Central memory CD4-positive, alpha-beta T cell (primary cell): ENCODE results near the gene PLG.
"Not testable (repeated sequence)": the region's sequence is repeated elsewhere in the genome, so short reads cannot be mapped to it uniquely, and the experiment has no call there.

ENCODE experiments used
- DNase-seq: peaks from one replicate; pipeline ENCODE4 v3.0.0; 2022
- total RNA-seq, 3 experiments: gene quantifications; one replicate each; lab custom pipeline; 2026; lab: John Stamatoyannopoulos, UW

The PLG gene
- total RNA-seq = 0 reads per million in 3 experiments

DNA sequence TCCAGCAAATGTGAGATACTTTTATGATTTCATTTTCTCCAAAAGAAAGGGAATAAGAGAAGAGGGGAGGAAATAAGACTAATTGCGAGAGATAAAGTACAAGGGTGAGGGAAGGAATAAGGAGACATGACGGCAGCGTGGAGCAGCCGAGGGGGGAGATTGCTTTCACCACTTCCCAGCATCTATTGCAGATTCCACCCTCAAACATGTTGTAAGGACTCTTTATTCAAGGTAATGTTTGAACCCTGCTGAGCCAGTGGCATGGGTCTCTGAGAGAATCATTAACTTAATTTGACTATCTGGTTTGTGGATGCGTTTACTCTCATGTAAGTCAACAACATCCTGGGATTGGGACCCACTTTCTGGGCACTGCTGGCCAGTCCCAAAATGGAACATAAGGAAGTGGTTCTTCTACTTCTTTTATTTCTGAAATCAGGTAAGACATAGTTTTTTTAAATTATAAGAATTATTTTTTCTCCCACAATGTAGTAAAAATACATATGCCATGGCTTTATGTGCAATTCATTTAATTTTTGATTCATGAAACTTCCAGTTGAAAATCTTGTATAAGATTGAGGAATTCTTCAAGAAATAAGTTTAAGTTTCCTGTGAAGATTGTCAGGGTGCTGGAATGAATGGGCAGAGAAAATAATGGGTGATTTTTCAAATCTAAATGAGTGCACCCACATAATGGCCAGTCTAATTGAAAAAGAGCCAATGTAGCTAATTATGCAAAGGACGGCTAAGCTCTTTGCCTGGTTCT is at the start of gene PLG:
TSS of gene PLG (plus strand) at position 327 of the 763 bp plus-strand sequence. CDS start at position 388, 61 bp downstream.
- not testable (repeated sequence) for DNase-seq

DNA sequence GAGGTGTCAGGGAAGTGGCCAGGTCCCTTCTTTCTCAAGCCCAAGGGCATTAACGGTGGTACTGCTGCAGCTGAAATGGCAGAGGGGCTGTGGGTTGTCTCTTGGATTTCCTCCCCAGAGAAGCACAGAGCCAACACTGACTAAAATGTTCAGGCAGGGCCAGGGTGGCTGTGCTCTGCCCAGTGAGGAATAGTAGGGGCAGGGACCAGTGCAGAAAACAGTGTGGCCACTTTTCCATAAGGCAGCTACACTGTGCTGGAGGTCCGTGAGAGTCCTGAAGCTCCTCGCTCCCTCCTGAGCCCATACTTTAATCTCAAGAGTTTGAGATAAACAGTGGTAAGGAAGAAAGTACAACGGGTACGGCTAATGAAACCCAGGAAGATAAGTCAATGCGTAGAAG is 42.5 kb upstream of the PLG start:
- no peak for DNase-seq

DNA sequence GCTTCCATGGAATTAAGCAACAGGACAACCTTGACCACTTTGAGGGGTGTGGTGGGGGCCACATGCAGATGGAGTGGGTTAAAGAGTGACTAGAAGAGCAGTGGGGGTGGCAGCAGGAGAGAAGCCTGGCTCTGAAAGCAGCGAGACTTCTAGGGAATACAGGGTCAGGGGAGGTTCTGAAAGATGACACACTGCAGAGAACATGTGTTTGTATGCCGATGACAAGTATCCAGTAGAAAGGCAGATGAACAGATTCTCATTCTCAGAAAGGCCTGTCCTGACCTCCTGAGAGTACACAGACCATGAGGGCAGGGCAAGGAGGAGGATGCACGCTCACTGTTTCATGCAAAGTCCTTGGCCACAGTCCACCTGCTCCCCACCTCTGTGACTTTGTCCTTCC is 40.8 kb upstream of the PLG start:
- DNase-seq = no peak

DNA sequence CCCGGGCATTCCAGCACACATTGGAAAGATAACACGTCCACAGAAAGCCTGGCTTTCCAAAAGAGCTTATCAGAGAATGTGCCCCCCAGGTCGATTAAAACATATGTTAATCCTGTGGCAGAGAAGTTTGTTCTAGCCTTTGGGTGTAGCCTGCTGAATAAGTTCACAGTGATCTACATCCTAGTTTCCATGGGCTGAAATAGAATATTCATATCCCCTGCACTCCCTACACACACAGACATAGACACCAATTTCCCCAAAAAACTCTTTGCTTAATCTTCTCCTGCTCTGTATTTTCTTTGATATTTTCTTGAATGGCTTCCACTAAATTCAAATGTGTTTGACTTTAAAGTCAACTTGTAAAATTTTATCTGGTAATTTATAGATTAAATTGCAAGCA is 39.6 kb upstream of the PLG start:
- DNase-seq = no peak

DNA sequence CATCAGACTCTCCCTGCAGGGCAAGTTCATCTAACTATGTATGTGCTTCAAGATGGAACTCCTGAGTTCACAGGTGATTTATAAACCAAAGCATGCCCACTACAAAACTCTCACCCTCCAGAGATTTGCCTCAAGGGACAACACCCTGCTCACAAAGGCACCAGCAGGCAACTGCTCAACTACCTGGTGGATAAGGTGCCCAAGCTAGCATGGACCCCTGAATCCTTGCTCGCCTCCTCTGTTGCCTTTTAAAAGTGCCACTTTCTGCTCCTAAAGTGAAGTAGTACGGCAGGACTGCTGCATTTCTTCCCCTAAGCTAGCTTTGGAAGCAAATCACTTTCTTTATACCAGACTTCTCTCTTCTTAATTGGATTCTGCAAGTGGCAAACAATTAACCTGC is 39.2 kb upstream of the PLG start:
- DNase-seq = no peak

DNA sequence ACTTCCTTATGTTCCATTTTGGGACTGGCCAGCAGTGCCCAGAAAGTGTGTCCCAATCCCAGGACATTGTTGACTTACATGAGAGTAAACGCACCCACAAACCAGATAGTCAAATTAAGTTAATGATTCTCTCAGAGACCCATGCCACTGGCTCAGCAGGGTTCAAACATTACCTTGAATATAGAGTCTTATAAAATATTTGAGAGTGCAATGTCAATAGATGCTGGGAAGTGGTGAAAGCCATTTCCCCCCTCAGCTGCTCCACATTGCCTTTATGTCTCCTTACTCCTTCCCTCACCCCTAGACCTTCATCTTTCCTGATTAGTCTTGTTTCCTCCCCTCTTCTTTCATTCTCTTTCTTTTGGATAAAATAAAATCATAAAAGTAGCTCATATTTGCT is 37.8 kb upstream of the PLG start, which contains the start of gene LPA:
TSS of gene LPA (minus strand) at position 78 of the 400 bp plus-strand sequence. CDS start at position 17, 61 bp downstream.
- DNase-seq = not testable (repeated sequence)

DNA sequence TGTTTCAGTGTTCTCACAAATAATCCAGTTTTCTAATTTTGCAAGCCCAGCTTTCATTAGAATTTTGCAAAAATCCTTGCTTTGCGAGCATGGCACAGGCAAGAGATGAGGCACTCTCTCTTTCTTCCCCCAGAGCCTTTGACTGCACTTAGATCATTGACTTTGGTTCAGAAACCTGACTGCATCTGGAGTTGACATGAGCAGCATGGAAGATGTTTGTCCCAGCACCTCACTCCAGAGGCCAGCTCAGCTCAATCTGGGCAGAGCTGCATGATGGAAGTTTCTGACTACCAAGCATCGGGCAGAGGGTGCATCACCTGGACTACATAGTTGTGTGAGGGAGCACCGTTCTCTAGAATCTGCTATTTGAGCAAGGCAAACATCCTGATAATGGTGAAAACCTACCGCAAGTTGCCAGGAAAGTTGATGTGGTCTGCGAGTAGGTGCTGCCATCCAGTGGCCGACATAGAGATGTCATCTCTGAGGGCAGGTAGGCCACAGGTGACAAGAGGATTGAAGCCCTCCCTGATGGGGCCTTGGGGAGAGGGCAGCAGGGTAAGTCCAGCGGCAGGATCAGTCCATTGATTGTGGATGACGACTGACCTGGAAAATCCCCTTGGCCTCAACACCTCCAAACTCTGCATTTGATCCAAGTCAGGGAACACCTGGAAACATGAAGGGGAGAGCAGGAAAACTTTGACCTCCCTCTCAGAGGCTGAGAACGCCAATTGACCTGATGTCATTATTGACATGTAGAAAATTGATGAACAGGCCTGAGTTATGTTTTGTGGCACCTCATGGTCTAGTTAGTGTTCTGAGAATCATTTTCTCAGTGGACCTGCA is 34.2 kb upstream of the PLG start:
- peak; percentile 13 for DNase-seq

DNA sequence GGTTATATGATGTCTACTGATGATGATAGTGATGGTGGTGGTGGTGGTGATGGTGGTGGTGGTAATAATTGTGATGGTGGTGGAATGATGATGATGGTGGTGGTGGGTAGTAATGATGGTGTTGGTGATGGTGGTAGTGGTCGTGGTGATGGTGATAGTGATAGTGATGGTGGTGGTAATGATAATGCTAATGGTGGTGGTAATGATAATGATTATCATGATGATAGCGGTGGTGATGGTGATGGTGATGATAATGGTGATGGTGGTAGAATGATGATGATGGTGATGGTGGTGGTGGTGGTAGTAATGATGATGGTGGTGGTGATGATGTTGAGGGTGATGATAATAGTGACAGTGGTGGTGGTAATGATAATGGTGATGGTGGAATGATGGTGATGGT is 33.5 kb upstream of the PLG start:
- no peak for DNase-seq

DNA sequence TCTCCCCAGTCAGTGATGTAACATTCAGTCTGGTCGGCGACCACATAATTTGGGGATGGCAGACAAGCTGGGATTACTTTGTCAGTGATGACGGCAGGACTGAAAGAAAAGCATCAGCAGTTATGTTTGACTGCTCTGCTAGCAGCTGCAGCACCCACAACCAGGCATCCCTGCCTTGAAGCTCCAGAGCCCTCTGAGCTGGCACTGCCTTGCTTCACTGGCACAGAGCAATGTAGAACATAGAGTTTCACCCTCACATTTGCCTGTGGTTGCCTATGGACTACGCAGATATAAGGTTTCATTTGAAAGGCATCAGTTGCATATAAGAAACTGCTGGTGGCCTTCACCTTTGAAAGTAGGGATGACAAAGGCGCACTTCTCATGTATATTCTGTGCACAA is 25.6 kb upstream of the PLG start:
- not testable (repeated sequence) for DNase-seq

DNA sequence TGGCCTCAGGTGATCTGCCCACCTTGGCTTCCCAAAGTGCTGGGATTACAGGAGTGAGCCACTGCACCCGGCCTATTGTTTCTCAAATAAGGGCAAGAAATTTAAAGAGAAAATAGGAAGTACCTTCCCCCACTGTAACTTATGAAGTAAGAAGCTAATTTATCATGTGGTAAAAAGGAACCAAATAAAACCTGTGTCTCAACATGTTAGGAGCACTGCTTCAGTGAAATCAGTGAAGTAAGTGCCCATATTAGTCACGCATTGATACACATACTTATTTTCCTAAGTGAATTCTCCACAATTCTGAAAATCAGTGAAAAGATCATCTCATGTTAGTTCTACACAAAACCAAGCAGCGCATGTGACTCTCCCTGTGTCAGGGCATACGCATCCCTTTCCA is 23.8 kb upstream of the PLG start:
- DNase-seq = no peak

DNA sequence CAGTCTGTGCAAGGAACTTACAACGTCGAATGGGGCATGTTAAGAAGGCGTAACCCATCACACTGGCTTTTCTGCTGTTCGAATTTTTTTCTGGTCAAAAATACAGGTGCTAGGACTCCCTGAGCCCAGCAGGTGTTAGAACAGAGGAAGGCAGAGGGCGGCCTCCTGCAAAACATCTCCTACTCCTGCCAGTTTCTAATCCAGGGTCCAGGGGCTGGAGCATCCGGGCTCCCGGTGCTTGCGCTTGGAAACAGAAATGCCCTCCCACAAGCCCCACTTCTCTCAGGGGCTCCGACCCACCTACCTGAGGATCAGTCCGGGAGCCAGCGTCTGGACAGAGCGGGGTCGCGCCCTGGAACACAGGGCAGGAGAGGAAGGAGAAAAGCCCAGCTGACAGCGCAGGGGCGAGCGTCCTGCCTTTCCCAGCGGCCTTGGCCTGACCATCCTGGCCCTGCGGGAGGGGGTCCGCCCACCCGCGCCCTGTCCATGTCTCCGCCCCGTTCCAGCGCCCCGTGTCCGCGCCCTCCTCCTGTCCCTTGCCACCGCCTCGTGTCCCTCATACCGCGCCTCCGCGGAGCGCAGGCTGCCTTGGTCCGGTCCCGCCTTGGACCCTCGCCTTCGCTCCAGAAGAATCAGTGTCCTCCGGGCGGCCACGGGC is 23.2 kb upstream of the PLG start:
- no peak for DNase-seq

DNA sequence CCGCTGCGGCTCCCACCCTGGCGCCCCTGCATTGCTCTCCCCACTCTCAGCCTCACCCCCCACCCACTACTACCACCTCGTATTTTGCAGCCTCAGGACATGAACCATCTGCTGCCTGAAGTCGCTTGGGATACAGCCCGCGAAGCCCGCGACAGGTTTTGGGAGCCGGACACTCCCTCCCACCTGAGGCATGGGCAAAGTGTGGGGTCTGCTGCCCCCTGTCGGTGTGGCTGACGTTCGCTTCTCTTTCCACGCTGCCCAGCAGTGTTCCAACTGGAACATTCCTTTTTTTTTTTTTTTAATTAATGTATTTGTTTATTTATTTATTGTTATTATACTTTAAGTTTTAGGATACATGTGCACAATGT is 22.7 kb upstream of the PLG start:
- DNase-seq = no peak

DNA sequence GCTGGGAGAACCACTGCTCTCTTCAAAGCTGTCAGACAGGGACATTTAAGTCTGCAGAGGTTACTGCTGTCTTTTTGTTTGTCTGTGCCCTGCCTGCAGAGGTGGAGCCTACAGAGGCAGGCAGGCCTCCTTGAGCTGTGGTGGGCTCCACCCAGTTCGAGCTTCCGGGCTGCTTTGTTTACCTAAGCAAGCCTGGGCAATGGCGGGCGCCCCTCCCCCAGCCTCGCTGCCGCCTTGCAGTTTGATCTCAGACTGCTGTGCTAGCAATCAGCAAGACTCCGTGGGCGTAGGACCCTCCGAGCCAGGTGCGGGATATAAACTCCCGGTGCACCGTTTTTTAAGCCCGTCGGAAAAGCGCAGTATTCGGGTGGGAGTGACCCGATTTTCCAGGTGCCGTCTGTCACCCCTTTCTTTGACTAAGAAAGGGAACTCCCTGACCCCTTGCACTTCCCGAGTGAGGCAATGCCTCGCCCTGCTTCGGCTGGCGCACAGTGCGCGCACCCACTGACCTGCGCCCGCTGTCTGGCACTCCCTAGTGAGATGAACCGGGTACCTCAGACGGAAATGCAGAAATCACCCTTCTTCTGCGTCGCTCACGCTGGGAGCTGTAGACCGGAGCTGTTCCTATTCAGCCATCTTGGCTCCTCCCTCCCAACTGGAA is 16.8 kb upstream of the PLG start:
- DNase-seq = not testable (repeated sequence)

DNA sequence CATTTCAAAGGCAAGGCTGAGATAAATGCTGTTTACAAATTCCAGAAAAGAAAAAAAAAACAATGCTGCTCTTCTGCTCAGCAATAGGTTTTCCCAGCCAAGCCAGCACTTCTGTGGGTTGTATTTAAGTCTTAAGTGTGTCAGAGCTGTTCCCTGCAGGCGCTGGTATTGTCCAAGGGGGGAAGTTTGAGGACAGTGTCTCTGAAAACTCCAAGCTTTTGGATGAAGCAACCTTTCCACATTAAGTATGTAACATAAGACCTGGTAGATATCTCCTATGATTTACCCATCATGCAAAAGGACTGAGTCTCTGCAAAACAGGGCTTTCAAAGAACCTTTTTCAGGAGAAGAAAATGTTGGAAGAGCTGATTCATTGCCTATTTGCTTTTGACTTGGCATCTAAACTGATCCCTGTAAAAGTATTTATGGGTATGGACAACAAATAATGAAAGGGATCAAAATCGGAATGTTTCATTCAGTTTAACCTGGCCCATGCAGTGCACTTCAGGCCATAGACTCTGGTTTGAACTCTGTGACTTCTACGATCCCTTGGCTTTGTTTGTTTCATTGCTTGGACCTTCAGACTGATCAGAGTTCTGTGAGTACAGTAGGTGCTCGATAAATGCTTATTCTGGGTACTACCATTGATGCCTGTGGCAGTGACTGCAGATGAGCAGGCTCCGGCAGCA is 16.1 kb upstream of the PLG start:
- no peak for DNase-seq

DNA sequence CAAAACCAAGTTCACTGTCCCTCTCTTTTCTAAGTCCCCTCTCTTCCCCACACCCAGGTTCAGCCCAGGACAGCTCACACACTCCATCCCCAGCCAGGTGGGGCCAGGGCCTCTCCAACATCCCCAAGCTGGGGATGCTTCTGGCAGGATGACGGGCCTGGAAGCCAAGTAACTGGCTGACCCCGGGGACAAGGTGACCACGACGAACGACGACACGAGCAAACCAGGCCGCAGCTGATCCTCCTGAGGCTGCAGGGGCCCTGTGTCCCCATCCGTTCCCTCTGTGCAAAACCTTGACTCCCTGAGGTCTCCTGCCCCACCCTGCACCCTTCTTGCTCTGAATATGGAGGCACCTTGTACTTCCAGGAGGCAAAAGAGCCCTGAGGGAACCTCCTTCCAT is 11.6 kb upstream of the PLG start:
- DNase-seq = no peak

DNA sequence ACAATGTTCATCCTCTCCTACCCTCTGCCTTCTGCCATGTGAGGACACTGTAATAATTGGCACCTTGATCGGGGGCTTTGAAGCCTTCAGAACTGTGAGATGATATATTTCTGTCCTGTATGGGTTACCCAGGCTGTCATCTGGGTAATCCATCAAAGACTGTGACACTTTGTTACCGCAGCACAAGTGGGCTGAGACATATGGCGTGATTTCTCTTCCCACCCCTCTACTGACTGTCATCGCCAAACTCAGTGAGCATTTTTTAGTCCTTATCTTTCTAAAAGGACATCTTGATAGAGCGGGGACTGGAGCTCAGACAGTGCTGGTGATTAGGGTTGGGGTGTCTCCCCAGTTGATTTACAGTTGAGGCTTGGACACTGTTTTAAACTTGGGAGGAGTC is 10.4 kb upstream of the PLG start:
- no peak for DNase-seq

DNA sequence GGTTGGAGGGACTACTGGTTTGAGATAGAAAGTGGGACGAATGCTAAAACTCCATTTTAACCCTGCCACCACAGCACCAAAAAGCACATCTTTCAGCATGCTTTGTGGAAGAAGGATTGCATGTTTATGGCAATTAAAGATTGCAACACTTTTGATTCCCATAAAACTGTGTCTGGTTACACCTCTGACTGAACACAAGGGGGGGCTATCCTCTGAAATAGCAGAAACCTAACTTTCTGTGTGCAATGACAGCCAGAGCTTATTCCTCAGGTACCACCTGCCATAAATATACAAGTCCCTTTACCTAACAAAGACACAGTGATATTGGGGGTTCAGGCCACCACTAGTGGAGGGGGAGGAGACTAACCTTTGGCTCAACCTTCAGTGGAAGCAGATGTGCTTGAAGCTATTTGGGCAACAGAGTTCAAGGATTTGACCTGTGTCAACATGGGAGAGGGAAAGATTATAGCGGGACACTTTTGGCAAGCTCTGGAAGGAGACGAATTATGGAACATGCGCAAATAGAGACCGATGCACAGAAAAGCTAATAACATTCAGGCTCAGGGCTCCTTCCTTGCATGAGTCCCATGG is 9.6 kb upstream of the PLG start:
- DNase-seq = no peak

DNA sequence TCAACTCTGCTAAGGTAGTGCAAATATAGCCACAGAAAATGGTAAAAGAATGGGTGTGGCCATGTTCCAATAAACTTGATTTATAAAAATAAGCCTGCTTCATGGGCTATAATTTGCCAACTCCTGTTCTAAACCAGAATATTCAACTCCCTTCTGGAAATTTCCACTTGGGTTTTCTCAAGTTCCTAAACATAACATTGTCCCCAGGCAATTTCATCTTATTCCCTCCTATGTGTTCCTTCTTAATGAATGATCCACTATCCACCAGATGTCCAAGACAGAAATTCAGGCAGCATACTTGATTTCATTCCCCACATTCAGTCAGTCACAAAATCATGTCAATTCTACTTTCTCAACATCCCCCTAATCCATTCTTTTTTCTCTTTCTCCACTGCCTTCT is 7.0 kb upstream of the PLG start:
- DNase-seq = not testable (repeated sequence)

DNA sequence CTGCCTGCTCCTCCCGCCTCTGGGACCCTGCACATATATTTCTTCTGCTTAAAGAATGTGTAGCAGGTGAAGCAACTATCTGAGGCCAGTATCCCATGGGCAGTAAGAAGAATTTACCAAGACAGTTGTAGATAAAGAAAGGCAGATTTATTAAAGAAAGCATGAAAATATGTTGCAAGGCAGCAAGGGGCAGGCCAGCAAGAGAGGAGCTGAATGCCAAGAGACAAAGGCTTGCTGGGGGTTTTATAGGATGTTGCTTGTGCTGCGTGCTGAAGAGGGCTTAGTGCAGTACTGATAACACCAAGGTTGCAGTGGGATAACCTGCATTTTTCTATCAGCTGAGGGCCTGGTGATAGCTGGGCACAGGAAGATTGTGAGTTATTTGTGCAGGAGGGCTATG is 6.4 kb upstream of the PLG start:
- DNase-seq = not testable (repeated sequence)

DNA sequence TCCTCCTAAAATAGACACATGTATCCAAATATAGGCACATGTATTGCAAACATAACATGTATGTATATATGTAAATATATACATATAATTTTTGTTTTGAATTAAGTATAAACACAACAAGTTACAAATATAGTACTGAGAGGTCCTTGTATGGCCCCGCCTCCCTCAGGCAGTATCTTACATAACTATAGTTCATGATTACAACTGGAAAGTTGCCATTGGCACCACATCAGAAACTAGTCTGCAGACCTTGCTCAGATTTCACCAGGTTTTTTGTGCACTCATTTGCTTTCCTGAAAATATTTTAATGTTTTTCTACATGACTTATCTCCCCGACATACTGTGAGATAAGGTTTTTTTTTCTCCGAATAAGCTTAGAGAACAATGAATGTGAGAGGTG is 5.2 kb upstream of the PLG start:
- not testable (repeated sequence) for DNase-seq

DNA sequence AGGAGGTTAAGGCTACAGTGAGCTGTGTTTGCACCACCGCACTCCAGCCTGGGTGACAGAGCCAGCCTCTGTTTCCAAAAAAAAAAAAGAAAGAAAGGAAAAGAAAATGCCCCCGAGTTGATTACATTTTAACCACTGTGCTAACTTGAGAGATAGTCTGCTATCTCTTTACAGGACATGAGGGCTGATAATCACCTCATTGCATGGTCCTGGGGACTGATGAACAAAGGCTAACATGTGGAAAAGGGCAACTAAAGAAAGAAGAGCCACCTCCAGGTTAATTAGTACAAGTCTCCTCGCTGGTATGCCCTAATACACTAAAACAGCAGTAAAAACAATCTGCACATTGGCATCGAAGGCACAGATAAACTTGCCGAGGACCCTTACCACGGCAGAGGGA is 4.2 kb upstream of the PLG start:
- no peak for DNase-seq

DNA sequence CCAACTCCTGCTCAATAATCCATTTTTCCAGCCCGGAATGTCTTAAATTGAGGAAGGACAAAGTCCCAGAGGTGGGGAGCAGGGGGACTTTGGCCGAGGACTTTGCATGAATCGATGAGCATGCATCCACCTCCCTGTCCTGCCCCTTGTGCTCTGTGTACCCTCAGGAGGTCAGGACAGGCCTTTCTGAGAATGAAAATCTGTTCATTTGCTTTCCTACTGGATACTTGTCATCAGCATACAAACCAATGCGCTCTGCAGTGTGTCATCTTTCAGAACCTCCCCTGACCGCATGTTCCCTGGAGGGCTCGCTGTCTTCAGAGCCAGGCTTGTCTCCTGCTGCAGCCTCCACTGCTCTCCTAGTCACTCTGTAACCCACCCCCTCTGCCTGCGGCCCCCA is 2.6 kb downstream of the PLG start:
- not testable (repeated sequence) for DNase-seq
